GM21515 (cell line): ENCODE data around the gene MDFIC.
A peak's percentile ranks its signal among the peaks of the same experiment; 100 is the strongest.

ENCODE experiments used
- ATAC-seq: cut with Tn5 transposase; IDR thresholded peaks from one replicate; pipeline ENCODE4 v1.9.1; 2021; ENCODE audit not compliant: unreplicated experiment

Gene MDFIC

DNA sequence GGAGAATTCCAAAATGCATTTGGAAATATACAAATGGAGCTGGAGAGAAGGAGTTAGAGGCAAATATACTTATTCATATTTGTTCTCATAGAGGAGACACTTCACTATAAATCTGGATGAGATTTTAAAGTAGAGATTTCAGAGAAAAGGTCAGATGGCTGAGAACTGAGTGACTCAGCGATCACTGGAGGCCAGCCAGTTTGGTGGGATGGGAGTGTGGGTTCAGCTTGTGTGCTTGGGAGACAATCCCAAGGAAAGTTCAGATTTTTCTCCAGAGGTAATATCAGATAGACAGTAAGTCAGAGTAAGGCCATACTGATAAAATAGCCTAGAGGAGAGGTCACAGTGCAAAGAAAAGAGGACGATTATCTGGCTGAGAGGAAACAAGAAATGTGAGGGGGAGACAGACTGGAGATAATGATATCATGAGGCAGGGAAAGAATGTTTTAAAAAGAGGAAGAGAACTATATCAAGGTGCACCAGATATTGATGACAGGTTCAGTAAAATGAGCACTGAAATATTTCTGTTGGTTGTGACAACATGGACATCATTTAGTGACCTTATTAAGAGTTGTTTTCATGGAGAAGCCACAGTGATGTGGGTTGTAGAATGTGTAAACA is 67.0 kb downstream of the MDFIC start:
- ATAC-seq: no peak

DNA sequence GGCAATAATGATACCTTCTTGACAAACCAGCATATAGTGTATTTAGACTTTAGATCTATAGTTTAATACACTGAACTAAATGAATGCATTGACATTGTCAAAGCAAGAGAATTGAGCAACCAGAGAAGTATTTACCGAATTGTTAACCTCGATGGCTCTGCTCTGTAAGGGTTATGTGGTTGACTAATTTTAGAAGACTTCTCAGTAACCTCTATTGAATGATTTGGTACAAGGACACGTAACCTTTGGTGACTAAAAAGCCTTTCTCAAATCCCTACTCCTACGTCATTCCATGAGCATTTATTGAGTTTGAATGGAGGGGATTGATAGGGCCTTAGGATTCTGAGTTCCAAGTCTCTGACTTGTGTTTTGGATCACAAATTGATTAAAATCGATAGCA is 67.6 kb downstream of the MDFIC start:
- ATAC-seq: no peak

DNA sequence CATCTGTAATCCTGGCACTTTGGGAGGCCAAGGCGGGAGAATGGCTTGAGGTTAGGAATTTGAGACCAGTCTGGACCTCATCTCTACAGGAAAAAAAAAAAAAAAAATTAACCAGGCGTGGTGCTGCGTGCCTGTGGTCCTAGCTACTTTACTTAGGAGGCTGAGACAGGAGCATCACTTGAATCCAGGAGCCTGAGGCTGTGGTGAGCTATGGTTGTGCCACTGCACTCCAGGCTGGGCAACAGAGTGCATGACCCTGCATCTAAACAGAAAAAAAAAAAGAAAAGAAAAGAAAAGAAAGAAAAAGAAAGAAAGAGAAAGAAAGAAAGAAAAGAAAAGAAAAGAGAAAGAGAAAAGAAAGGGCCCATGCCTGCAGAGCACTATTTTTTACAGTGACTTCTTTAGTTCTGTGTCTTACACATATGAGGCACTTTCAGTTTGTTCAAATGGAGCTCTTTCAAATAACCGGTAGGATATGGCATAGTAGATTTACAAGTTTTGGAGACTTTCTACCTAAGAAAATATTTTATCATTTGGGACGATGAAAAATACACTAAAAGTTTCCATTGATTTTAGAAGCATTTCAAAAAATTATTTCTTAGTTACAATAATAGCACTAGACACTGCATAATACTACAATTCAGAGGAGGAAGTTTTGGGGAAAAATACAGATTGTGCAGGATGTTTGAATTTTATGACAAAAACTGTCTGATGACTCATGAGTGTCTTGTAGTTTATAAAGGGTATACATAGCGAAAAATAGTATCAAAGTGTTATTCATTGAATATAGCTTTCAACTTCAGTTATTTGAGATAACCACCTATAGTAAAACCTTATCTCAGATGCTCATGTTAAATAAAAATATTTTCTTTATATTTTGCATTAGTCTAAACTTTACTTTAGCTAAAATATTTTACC is 75.9 kb downstream of the MDFIC start:
- ATAC-seq: no peak

DNA sequence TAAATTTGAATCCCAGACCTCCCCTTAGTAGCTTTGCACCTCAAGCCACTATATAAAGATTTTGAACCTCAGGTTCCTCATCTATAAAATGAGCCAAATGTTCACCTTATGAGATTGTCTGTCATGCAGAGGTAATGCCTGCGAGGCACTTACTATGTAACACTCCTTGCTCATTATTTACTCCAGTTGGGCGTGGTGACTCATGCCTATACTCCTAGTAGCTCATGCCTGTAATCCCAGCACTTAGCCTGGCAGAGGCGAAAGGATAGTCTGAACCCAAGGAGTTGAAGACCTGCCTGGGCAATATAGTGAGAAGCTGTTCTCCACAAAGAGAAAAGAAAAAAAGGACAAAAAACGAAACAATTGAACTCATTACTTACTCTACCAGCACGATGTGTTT is 82.2 kb downstream of the MDFIC start:
- ATAC-seq: no peak

DNA sequence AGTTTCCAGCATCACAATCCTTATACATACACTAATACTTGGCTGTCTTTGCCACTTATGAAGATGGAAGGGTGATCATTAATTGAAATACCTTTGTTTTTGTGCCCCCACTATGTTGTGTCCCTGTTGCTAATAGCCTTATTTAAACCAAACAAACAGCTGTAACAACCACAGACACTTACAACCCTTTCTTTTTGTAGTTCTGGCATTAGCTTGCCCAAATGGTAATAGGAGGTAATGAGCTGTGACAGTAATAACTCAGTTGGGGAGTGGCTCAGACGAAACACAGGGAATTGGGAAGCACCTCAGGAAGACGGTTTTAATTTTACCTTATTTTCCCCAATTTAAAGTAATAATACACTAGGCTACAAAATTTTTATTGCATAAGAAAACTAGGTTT is 83.4 kb downstream of the MDFIC start:
- no peak for ATAC-seq

DNA sequence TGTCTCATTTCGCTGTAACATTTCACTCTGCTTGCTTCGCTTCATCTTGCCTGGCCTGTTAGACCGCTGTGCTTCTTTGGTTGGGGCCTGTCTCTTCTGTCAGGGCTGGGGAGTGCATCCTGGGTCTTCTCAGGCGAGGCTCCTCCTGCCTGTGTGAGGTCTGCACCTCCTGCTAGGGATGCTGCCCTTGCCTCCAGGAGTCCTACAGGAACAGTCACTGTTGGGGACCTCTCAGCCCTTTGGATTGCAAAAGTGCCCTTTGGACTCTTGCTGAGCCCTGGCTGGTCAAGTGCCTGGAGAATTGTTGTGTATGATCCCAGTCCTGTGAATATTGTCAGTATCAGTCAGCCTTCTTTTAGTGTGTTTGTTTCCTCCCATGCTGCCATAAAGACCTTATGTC is 84.1 kb downstream of the MDFIC start:
- no peak for ATAC-seq

DNA sequence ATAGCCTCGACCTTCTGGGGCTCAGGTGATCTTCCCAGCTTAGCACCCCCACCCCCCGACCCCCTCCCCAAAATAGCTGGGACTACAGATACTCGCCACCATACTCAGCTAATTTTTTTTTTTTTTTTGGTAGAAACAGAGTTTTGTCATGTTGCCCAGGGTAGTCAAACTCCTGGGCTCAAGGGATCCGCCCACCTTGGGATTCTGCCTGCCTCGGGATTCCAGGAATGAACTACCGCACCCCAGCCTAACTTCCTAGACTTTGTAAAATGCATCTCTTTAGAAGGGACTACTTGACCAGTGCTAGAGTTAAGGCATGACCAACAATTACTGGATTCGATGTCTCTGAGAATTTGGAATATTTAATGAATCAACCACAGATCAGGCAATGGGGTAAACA is 85.9 kb downstream of the MDFIC start:
- ATAC-seq: no peak

DNA sequence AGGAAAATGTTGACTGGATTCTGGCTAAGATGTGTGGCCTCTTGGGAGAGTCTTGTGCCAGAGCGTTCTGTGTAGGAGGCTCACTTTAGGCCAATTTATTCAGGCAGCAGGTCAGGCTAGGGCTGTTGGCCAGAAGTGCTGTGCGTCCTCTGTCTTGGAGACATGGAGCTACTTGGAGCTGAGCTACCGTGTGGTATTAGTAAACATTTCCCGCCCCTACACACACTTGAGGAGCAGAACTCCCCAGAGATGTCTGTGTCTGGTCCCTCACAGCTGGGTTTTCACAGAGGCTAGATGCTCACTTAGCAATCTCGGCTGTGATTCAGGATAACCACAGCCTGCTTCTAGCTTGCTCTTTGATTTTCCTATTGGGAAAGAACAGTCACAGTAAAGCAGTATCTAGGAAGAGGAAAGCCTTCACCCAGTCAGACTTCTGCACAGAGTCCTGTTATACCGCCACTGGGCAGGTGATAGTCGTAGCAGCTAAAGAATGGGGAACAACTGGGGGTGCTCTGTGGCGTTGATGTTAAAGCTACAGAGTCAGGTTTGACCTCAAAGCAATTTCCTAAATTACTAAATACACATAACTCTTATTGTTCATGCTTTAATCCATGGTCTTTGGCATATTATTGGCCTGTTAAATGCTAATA is 86.7 kb downstream of the MDFIC start:
- ATAC-seq: peak; percentile 54

DNA sequence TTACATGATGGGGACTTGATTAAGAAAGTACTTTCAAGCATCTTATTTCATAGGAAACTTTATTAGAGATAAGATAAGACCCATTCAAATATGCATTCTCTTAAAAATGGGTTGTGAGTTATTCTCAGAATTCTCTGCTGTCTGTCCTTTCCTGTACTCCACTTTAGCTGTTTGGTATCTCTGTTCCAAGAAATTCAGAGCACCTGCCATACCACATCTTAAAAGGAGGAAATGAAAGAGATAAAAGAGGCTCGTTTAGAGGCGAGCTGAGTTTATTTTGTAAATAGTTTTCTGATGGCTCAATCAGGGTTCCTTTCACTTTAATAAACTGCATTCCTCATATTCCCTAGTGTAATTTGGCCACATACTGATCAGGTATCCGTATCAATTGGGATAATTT is 87.2 kb downstream of the MDFIC start:
- peak; percentile 82 for ATAC-seq

DNA sequence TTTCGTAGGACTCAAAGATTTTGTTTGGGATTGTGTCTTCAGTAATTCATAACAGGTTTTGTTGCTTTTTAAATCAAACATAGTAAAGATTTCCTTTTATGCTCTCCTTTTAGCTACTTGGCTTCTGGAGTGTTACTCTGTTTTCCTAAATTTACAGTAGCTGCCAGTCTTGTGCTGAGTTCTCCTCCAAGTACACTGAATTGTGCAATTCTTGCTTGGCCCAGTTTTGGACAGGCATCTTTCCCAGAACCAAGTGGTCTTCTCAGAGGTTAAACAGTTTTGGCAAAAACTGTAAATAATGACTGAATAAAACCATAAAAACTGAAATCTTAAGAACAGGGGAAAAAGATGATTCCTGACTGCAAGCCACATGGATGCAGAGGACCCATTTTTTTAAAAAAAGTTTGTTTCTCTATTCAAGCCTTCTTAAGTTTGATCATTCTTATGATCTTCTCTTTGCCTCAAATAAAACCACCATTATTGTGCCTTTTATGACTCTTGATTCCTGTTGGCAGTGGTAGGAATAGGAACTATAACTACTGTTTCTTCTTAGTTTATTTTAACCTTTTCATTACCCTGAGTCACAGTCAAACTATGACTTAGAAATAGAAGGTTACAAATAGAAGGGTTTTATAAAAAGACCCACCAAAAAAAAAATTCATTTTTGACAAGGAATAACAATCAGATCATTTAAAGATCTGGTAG is 88.0 kb downstream of the MDFIC start:
- no peak for ATAC-seq

DNA sequence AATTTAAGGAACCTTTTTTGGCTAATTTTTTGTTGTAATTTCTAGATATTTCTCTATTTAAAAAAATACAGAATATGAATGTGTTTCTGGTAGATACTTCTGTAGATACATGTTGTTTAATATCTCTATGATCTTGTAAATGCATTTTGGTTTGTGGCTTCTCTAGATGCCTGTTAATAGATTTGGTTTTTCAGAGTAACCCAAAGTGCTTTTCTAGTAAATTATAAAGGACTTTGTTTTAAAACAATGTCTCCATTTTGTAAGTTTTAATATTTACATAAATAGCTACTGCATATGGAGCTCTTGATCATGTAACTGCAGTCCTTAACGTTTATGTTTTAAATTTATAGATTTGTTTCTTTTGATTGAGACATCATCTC is 88.5 kb downstream of the MDFIC start:
- no peak for ATAC-seq

DNA sequence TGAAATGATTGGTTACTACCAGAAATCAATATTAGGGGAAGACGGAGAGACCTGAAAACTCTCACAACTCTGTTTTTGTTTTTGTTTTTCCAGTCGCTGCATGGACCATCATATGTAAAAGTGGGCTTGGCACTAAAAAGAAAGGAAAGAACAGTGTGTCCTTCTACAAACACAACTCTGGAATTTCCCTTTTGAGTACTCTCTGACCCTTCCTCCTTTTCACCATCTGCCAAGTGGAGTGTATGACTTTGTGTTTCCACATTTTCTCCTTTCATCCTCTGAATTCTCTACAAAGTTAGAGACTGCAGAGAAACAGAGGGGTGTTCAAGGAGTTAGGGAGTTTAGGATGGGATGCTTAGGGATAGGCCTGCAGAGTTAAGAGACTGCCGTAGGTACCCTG is 92.0 kb downstream of the MDFIC start:
- ATAC-seq: no peak

DNA sequence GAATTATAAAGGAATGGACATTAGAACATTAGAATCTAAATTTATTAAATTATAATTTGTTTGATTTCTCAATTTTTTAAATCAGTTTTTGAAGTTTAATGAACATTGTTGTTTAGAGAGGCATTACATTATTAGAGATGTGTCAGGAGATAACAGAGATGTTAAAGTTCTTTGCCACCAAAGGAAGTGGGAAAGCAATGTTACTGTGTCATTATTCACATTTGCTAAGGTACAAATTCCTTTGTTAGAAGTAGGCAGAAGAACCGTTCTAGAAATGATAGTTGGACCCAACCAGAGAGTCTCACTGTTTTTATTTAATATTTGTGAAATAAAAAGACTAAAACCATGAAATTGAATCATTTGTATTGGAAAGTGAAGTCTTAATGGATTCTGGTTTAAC is 92.9 kb downstream of the MDFIC start:
- no peak for ATAC-seq

DNA sequence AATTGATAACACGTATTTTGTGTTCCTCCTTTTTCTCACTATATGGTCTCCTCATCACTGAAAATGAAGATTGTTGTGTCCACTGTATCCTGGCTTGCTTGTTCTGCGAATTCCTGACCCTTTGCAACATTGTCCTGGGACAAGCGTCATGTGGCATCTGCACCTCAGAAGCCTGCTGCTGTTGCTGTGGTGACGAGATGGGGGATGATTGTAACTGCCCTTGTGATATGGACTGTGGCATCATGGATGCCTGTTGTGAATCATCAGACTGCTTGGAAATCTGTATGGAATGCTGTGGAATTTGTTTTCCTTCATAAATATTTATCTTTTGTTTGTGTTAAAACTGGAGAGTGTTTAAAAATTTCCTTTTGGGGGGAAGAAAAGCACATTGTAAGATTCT is 93.7 kb downstream of the MDFIC start:
- ATAC-seq: no peak

DNA sequence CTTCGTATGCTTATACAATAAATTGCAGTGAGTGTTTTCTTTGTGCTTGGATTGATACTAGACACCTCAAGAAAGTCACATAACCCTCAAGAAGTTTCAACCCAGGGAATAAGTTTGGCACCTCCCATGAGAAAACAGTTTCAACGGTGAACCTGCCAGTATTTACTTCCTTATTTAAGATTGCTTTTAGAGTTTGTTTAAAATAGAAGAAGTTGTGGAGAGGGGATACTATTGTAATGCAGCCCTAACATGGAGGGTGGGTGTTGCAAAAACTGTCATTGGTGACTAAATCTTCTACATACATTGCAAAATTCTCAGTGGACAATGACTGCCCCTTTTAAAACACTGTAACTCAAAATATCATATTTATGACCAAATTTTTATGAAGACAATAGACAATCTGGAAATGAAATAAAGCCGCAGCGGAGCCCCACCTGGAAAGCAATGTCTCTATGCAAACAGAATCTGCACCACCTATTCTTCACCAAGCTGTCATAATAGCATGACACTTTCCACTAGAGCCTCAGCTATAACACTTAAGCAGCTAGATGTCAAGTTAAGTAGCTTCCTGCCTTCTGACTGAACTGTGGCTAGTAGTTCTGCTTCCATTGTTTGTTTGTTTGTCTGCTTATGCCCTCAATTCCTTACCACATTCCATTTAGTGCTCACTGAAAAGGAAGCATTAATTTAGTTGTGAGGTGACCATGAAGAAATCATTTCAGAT is 98.2 kb downstream of the MDFIC start:
- no peak for ATAC-seq

DNA sequence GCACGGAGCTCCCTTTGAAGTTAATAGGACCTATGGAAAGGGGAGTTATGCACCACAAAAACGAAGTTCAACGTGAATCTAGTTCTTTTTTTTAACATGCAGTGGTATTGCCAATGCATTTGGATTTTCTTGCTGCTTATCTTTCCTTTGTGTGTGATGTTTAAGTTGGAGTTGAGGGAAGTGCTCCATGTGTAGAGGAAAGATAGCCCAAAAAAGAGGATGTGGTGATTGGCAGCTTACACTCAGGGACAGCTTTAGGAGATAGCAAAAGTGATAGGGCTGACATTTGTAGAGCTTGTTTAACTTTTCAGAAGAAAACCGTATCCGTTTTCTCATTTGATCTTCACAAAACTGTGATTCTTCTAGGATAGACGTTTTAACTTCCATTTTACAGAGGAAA is 101.3 kb downstream of the MDFIC start:
- ATAC-seq: no peak

DNA sequence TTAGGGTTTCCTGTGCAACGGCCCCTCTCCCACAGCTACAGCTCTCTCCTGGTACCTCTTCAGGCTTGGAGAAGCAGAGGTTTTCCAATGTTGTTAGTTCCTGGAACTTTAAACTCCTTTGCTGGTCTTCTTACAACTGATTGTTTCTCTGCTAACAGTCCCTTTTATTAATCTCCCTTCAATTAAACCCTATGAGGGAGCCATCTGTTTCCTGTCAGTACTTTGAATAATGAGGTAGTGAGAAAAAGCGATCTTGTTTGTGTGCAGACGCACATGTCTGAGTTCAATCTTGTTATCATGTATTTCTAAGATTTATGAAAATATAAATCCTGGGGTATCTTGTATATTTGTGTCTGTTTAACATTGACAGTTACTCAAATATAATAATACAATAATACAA is 102.4 kb downstream of the MDFIC start:
- ATAC-seq: no peak

DNA sequence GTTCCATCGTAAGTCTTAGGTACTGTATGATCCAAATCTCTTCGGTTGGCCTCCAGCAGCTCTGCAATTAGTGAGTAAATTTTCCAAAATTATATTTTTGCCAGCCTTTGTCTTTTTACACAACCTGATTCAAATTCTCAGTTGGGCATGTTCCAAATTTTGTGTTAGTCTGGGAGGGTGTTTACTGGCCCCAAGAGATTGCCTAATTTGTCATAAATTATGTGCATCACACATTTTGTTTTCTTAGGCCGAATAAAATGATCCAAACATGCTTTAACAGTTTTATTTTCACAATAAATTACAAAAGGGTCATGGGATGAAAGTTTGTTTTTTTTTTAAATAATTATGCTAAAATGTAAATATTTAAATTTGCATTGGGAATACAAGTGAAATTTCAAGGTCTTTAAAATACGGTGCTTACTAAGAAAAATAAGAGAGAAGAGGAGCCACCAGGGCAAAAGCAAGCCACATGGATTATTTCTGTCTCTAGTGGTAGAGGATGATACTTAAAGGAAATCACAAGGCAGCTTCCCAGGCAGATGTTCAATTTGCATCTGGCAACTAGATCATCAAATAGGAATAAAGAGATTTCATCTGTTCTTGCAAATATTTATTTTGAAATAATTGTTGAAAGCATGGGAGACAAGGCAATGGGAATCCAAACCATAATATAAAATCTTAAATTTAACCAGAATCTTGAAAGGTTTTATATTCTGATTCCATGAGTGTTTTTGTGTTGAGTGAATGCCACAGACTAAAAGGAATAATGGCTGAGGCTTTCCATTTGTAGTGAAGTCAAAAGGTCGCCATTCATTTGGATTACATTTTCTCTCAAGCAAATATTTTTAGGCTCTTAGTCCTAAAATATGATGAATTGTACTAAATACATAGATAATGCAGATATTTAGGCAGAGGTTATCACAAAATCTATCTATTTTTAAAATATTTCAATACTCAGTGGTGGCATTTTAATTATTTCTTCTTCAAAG is 111.1 kb downstream of the MDFIC start:
- ATAC-seq: no peak

DNA sequence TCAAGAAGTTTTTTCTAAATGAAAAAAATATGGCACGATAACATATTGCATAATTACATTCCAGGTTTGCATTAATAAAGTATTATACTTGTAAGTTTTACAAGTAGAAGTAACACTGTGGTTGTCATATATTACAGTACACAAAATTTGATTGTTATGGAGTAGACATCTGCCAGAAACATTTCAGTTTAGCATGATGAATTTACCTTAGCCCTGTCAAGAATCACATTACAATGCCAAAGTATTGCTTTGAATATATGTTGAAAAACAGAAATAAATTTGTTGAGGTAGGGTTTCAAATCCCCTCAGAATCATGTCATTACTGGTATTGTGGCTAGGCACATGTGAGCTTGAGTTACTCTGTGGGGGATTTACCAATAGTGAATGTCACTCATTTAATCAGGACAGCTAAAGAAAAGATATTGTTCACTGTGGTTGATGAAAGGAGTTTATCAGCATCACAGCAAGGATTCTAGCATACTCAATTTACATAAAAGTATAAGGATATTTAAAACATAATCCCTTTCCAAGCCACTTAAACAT is 112.1 kb downstream of the MDFIC start:
- ATAC-seq: no peak
